Loucy (cell line): Measurements from ENCODE around the gene AHNAK.

Experiments
- EZH2phosphoT487 ChIP-seq: fragments of 200-600 bp; IDR thresholded peaks from 2 replicates; pipeline ENCODE4 v1.6.1; 2018; ENCODE audit warnings: antibody characterized with exemption, mild to moderate bottlenecking, moderate library complexity, borderline replicate concordance
- TF ChIP-seq, protein P1 (sequence below): fragments of 200-600 bp; sonication (generic); conservative IDR thresholded peaks from 2 replicates; pipeline ENCODE4 v1.5.1; 2014; ENCODE audit warnings: mild to moderate bottlenecking, antibody characterized with exemption, low read length

DNA sequence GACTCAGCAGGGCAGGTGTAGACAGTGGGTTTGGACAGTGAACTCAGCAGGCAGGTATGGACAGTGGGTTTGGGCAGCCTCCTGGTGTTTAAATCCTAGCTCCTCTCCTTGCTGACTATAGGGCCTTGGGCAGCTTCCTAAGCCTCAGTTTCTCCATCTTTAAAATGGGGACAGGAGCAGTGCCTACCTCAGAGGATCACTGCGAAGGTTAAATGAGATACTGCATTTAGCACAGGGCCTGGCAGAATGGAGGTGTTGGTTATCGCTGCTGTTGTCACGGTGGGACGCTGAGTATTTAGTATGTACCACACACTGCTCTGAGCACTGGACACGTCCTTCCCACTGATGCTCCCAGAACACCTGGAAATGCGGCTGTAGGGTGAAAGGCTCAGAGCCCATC, 142.2 kb downstream of the AHNAK start:
- TF ChIP-seq, protein P1, sequence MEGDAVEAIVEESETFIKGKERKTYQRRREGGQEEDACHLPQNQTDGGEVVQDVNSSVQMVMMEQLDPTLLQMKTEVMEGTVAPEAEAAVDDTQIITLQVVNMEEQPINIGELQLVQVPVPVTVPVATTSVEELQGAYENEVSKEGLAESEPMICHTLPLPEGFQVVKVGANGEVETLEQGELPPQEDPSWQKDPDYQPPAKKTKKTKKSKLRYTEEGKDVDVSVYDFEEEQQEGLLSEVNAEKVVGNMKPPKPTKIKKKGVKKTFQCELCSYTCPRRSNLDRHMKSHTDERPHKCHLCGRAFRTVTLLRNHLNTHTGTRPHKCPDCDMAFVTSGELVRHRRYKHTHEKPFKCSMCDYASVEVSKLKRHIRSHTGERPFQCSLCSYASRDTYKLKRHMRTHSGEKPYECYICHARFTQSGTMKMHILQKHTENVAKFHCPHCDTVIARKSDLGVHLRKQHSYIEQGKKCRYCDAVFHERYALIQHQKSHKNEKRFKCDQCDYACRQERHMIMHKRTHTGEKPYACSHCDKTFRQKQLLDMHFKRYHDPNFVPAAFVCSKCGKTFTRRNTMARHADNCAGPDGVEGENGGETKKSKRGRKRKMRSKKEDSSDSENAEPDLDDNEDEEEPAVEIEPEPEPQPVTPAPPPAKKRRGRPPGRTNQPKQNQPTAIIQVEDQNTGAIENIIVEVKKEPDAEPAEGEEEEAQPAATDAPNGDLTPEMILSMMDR = no peak
- no peak for TF ChIP-seq EZH2phosphoT487
